Measurements from ENCODE around the gene FBXW7.
A peak's percentile ranks its signal among the peaks of the same experiment; 100 is the strongest.

The FBXW7 gene

GRCh38 chr4:152328582-152328981 is 207.3 kb downstream of the FBXW7 start:
- no peak for DNase-seq (ENCODE audit: low read depth)

- no peak for DNase-seq (ENCODE audit: low read depth)
These were observed 208.1 kb downstream of the FBXW7 start for GRCh38 chr4:152327606-152328453.

- DNase-seq (ENCODE audit: low read depth): no peak
These were observed 210.1 kb downstream of the FBXW7 start for GRCh38 chr4:152325831-152326230.

- DNase-seq (ENCODE audit: low read depth): no peak
These were observed 212.7 kb downstream of the FBXW7 start for GRCh38 chr4:152323221-152323620.

GRCh38 chr4:152322656-152323055 is 213.2 kb downstream of the FBXW7 start:
- DNase-seq (ENCODE audit: low read depth): no peak

- no peak for DNase-seq (ENCODE audit: low read depth)
These were observed 214.0 kb downstream of the FBXW7 start for GRCh38 chr4:152321923-152322322.

- DNase-seq (ENCODE audit: low read depth): no peak
These were observed 214.5 kb downstream of the FBXW7 start for GRCh38 chr4:152321398-152321797.

- DNase-seq (ENCODE audit: low read depth): no peak
These were observed 218.9 kb downstream of the FBXW7 start for GRCh38 chr4:152316969-152317368.

- peak; percentile 16 for DNase-seq (ENCODE audit: low read depth)
These were observed 225.6 kb downstream of the FBXW7 start for GRCh38 chr4:152310257-152310656.

GRCh38 chr4:152309418-152309817 is 226.5 kb downstream of the FBXW7 start:
- no peak for DNase-seq (ENCODE audit: low read depth)

- DNase-seq (ENCODE audit: low read depth): no peak
These were observed 226.9 kb downstream of the FBXW7 start for GRCh38 chr4:152308951-152309350.

GRCh38 chr4:152307669-152308068 is 228.2 kb downstream of the FBXW7 start:
- no peak for DNase-seq (ENCODE audit: low read depth)

GRCh38 chr4:152306541-152306940 is 229.4 kb downstream of the FBXW7 start:
- DNase-seq (ENCODE audit: low read depth): no peak

- no peak for DNase-seq (ENCODE audit: low read depth)
These were observed 231.7 kb downstream of the FBXW7 start for GRCh38 chr4:152304220-152304619.

GRCh38 chr4:152301381-152301780 is 234.5 kb downstream of the FBXW7 start:
- no peak for DNase-seq (ENCODE audit: low read depth)

- DNase-seq (ENCODE audit: low read depth): no peak
These were observed 236.3 kb downstream of the FBXW7 start for GRCh38 chr4:152299553-152299952.

GRCh38 chr4:152296386-152296785 is 239.5 kb downstream of the FBXW7 start:
- DNase-seq (ENCODE audit: low read depth): no peak

- DNase-seq (ENCODE audit: low read depth): no peak
These were observed 241.1 kb downstream of the FBXW7 start for GRCh38 chr4:152294765-152295164.

GRCh38 chr4:152294331-152294730 is 241.6 kb downstream of the FBXW7 start:
- DNase-seq (ENCODE audit: low read depth): no peak

GRCh38 chr4:152293527-152293926 is 242.4 kb downstream of the FBXW7 start:
- DNase-seq (ENCODE audit: low read depth): no peak

- DNase-seq (ENCODE audit: low read depth): no peak
These were observed 245.4 kb downstream of the FBXW7 start for GRCh38 chr4:152290366-152290921.

GRCh38 chr4:152289941-152290340 is 246.0 kb downstream of the FBXW7 start:
- no peak for DNase-seq (ENCODE audit: low read depth)

- DNase-seq (ENCODE audit: low read depth): no peak
These were observed 246.4 kb downstream of the FBXW7 start for GRCh38 chr4:152289541-152289940.

Measured in HS-5 (cell line).